Bronchial epithelial cell (primary cell): Measurements from ENCODE around the gene MYO3B. TPM values are rescaled to one million over a fixed set of nuclear protein-coding genes. Genes with fewer than 3 reads are reported as not detected.
"Not testable (repeated sequence)": the region's sequence is repeated elsewhere in the genome, so short reads cannot be mapped to it uniquely, and the experiment has no call there.

ENCODE experiments used
- DNase-seq: peaks from one replicate; pipeline ENCODE4 v3.0.0-alpha.2; 2010; ENCODE audit warnings: low read depth
- FAIRE-seq: peaks from 2 replicates; lab custom pipeline; 2011; peaks lifted over from hg19 to GRCh38; lab: Jason Lieb, UNC
- H3K27me3 ChIP-seq: 2 replicates; pipeline ENCODE4 v1.5.1; 2011; ENCODE audit warnings: low read length; ENCODE audit not compliant: control insufficient read depth, insufficient read depth
- H3K36me3 ChIP-seq: 2 replicates; pipeline ENCODE4 v1.5.1; 2011; ENCODE audit warnings: low read length; ENCODE audit not compliant: control insufficient read depth, insufficient read depth
- H3K4me3 ChIP-seq: 2 replicates; pipeline ENCODE4 v1.5.1; 2011; ENCODE audit warnings: mild to moderate bottlenecking, low read depth, low read length, control low read depth
- total RNA-seq: library from RNA; depleted of rRNA; stranded (reverse); fragments of >200 nt; gene quantifications from 2 replicates; pipeline ENCODE4 v1.2.1, GENCODE V29; 2014
- TF ChIP-seq, protein P1 (sequence below): IDR thresholded peaks from 2 replicates; pipeline ENCODE4 v1.5.1; 2011; ENCODE audit warnings: mild to moderate bottlenecking, moderate library complexity, low read length, control low read depth, inconsistent platforms; ENCODE audit not compliant: insufficient read depth, severe bottlenecking

The MYO3B gene
- total RNA-seq, 1 donor from 2014 or later = under 0.01 TPM

DNA sequence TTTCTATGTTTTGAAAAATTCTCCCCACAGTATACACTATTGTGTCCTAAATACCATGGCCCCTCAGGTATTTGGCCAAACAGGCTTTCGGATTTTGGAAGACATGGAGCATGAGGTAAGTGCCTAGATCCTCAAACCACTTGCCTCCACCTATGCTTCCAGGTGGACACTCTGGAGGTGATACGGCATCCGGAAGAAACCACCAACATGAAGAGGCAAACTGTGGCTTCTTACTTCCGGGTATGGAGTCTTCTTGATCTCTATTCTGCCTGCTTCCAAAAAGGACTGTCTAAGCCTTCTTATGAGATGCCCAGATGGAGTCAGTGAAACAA lies 285.2 kb downstream of the MYO3B start:
- TF ChIP-seq, protein P1, sequence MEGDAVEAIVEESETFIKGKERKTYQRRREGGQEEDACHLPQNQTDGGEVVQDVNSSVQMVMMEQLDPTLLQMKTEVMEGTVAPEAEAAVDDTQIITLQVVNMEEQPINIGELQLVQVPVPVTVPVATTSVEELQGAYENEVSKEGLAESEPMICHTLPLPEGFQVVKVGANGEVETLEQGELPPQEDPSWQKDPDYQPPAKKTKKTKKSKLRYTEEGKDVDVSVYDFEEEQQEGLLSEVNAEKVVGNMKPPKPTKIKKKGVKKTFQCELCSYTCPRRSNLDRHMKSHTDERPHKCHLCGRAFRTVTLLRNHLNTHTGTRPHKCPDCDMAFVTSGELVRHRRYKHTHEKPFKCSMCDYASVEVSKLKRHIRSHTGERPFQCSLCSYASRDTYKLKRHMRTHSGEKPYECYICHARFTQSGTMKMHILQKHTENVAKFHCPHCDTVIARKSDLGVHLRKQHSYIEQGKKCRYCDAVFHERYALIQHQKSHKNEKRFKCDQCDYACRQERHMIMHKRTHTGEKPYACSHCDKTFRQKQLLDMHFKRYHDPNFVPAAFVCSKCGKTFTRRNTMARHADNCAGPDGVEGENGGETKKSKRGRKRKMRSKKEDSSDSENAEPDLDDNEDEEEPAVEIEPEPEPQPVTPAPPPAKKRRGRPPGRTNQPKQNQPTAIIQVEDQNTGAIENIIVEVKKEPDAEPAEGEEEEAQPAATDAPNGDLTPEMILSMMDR = no peak
- DNase-seq (no peak), FAIRE-seq (no peak)
- Histone ChIP-seq H3K4me3 (no peak overlapping the region), H3K27me3 (no peaks in the 10 kb centered on the region), H3K36me3 (no peaks in the 10 kb centered on the region)

DNA sequence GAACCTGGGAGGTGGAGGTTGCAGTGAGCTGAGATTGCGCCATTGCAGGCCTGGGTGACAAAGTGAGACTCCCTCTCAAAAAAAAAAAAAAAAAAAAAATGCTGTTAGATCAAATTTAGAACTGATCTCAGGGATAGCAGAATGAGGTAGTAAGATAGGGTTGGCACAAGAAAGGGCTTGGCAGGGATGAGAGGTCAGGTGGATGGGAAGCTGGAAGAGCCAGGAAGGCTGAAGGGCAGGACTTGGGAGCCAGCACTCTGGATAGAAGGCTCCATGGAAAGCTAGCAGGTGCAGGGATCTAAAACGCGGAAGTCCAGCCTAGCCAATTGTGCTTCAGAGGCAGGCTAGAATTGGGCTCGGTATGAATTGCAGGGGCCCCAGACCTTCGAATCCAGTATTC lies 286.3 kb downstream of the MYO3B start:
- DNase-seq (no peak), FAIRE-seq (no peak)
- no peaks in the 10 kb centered on the region for H3K27me3 ChIP-seq
- H3K4me3 ChIP-seq = no peak overlapping the region
- H3K36me3 ChIP-seq = no peaks in the 10 kb centered on the region
- TF ChIP-seq, protein P1 = no peak

DNA sequence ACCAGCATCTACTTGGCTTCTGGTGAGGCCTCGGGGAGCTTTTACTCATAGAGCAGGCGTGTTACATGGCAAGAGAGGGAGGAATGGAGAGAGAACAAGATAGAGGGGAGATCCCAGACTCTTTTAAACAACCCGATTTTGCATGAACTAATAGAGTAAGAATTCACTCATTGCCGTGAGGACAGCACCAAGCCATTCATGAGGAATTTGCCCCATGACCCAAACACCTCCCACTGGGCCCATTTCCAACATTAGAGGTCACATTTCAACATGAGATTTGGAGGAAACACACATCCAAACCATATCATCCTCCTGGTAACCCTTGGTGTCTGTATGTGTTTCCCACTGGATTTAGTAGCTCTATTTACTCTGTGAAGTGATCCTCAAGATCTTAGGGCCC lies 287.3 kb downstream of the MYO3B start:
- H3K4me3 ChIP-seq = no peak overlapping the region
- H3K36me3 ChIP-seq = no peaks in the 10 kb centered on the region
- no peaks in the 10 kb centered on the region for H3K27me3 ChIP-seq
- TF ChIP-seq, protein P1 = no peak
- FAIRE-seq (no peak), DNase-seq (no peak)

DNA sequence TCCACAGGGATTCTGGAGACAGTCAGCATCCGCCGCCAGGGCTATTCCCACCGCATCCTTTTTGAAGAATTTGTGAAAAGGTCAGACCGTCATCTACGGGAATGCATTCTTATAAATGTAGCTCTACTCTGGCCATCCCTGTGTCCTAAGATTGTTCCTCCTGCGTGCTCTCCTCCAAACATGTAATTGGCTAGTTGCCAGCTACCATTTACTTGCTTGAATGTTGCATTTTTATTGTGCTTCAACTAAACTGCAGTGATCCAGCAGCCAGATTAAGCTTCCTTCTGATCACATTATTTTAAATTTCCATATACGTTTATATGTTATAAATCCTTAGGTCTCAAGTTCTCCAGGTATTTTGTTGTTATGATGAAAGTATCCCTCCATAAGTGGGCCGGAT lies 288.7 kb downstream of the MYO3B start:
- no peak for DNase-seq
- no peak overlapping the region for H3K4me3 ChIP-seq
- H3K36me3 ChIP-seq = no peaks in the 10 kb centered on the region
- TF ChIP-seq, protein P1 = no peak
- no peak for FAIRE-seq
- no peaks in the 10 kb centered on the region for H3K27me3 ChIP-seq

DNA sequence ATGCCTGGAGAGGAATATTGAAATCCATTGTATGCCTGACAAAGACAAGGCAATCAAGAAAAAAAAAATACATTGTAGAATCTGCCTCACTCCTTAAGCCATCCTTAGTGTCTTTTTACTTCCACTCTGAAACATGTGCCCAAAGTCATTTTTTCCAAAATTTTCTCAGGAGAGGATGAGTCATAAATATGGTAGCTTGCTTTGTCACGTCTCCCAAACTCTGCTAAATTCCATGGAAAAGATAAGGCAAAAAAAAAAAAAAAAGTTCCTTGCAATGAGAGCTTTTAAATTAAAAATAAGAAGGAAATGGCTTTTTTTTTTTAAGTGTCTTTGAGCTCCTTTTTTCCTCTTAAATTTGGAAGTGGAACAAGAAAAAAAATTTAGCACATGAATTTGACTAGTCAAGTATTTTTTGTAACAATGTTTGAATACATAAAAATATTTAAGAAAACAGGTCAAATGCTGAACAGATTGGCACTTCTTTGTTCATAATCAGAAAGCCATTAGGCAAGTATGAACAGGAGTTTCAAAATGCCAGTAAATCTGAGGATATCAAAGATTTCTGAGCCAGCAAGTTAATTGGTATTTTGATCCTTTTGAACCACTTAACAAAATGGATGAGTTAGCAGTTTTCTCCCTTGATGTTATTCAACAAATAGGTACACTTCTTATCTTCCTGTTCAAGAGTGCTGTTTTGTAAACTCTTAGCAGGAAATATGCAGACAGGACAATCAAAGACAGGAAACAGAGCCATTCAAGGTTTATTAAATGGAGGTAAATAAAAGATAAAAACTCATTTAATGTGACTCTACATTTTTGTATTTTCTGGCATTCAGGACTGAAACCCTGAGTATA lies 289.8 kb downstream of the MYO3B start:
- DNase-seq = peak; percentile 26
- no peak for FAIRE-seq
- Histone ChIP-seq H3K27me3 (no peaks in the 10 kb centered on the region), H3K36me3 (no peaks in the 10 kb centered on the region), H3K4me3 (no peak overlapping the region)
- TF ChIP-seq, protein P1 = no peak

DNA sequence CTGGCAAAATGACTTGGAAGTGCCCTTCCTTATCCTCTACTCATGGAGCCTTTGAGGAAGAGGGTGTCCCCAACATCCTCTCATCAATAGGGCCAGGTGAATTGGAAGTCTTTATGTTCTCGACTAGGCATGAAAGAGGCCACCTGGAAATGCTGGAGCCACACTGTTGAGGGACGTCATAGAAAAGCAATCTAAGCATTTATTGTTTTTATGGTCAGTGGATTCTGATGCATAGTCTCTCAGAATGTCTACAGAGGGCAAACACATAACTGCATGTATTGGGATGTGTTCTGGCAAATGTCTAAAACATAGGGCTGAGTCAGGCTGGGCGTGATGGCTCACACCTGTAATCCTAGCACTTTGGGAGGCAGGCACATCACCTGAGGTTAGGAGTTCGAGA lies 290.6 kb downstream of the MYO3B start:
- FAIRE-seq = no peak
- no peaks in the 10 kb centered on the region for H3K27me3 ChIP-seq
- no peaks in the 10 kb centered on the region for H3K36me3 ChIP-seq
- no peak for DNase-seq
- H3K4me3 ChIP-seq = no peak overlapping the region
- TF ChIP-seq, protein P1 = no peak

DNA sequence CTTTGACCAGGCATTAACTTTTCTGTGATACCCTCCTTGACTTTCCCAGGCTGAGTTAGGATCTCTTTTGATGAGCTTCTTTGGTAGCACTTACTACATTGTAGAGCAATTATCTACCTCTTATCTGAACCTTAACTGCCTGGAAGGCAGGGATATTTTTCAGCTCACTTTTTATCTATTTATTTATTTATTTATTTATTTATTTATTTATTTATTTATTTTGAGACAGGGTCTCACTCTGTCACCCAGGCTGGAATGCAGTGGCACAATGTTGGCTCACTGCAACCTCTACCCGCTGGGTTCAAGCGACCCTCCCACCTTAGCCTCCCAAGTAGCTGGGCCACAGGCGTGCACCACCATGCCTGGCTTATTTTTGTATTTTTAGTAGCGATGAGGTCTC lies 294.6 kb downstream of the MYO3B start:
- not testable (repeated sequence) for H3K4me3 ChIP-seq, FAIRE-seq, H3K27me3 ChIP-seq, DNase-seq, H3K36me3 ChIP-seq
